Lung (tissue), 12 donors: ENCODE results near the gene COL13A1. TPM values are rescaled to one million over a fixed set of nuclear protein-coding genes. Genes with fewer than 3 reads are reported as not detected.

Experiments used
- ATAC-seq: fragments of 200-7000 bp; cut with Tn5 transposase; one replicate; pipeline ENCODE4 v1.9.1; 2020; ENCODE audit warnings: moderate number of reproducible peaks; ENCODE audit not compliant: insufficient read depth, low FRiP score
- DNase-seq, 3 donors: peaks; one replicate each; pipeline ENCODE4 v3.0.0-alpha.2; 2013 to 2017
- H3K27ac ChIP-seq, 2 donors: one replicate each; pipeline ENCODE4 v1.5.1; 2013; ENCODE audit warnings: mild to moderate bottlenecking in 2 of 2, moderate library complexity in 2 of 2, control low read depth in 1 of 2, inconsistent platforms in 1 of 2, low read depth in 1 of 2, low read length in 1 of 2
- H3K27me3 ChIP-seq, 3 donors: one replicate each; pipeline ENCODE4 v1.5.1; 2013; ENCODE audit warnings: low read length in 2 of 3; ENCODE audit not compliant: control insufficient read depth in 3 of 3, insufficient read depth in 3 of 3
- H3K36me3 ChIP-seq, 4 donors: one replicate each; pipeline ENCODE4 v1.5.1; 2013; ENCODE audit warnings: low read length in 4 of 4, mild to moderate bottlenecking in 1 of 4, moderate library complexity in 1 of 4; ENCODE audit not compliant: control insufficient read depth in 4 of 4, insufficient read depth in 4 of 4
- H3K4me1 ChIP-seq, 5 donors: one replicate each; pipeline ENCODE4 v1.5.1; 2013; ENCODE audit warnings: low read length in 5 of 5, mild to moderate bottlenecking in 2 of 5, moderate library complexity in 1 of 5; ENCODE audit not compliant: control insufficient read depth in 5 of 5, insufficient read depth in 5 of 5
- H3K4me3 ChIP-seq: one replicate; pipeline ENCODE4 v1.5.1; 2013; ENCODE audit warnings: mild to moderate bottlenecking, control low read depth, moderate library complexity
- H3K9ac ChIP-seq, 2 donors: one replicate each; pipeline ENCODE4 v1.5.1; 2013; ENCODE audit warnings: low read length in 2 of 2, control low read depth in 1 of 2; ENCODE audit not compliant: insufficient read depth in 1 of 2
- H3K9me3 ChIP-seq, 4 donors: one replicate each; pipeline ENCODE4 v1.5.1; 2013; ENCODE audit warnings: low read length in 3 of 4, mild to moderate bottlenecking in 1 of 4, moderate library complexity in 1 of 4; ENCODE audit not compliant: control insufficient read depth in 4 of 4, insufficient read depth in 3 of 4
- CTCF ChIP-seq: IDR thresholded peaks from 2 replicates; pipeline ENCODE4 v1.5.1; 2012; ENCODE audit warnings: mild to moderate bottlenecking; ENCODE audit errors: control extremely low read depth, extremely low read depth
- WGBS, 2 donors: extraction: QIAGEN DNeasy Blood & Tissue Kit; methylation state at CpG; one replicate each; pipeline ENCODE4 v1.1.7; 2013; 5-methylcytosine and 5-hydroxymethylcytosine counted together
- polyA plus RNA-seq, 2 donors: library from polyadenylated mRNA; stranded (reverse); fragments of 200-250 nt; gene quantifications; one replicate each; pipeline ENCODE4 v1.2.1, GENCODE V29; 2013
- total RNA-seq, 2 donors: library from RNA; depleted of rRNA in 1 of 2; stranded (reverse); fragments of >200 nt in 1 of 2; gene quantifications; one replicate each; pipeline ENCODE4 v1.2.1, GENCODE V29; 2014 to 2021
- donor health status: control.
- donor health status: control.
- donor health status: Bipolar disorder and iron deficiency.
- donor health status: healthy.
- donor health status: DM: yes; HTN: yes; CAD: no.

The COL13A1 gene
- total and polyA plus RNA-seq, 4 donors: 2.7 to 42.1 (median 5.6) TPM

GRCh38 chr10:69769395-69769992 lies 32.2 kb upstream of the COL13A1 start:
- 62 to 64% methylated on average over 10 of the region's 10 CpGs for WGBS, 2 donors
- H3K4me3 ChIP-seq: no peak overlapping the region
- H3K9ac ChIP-seq: no peak overlapping the region
- ATAC-seq (no peak), DNase-seq (peak in 2 of 3 donors; percentile 41 to 48)
- peaks cover 0 to 41% (median 18%) of the 10 kb centered on the region in 5 donors for H3K4me1 ChIP-seq
- no peaks in the 10 kb centered on the region for H3K36me3 ChIP-seq
- H3K27ac ChIP-seq: no peak overlapping the region
- peaks cover 0 to 2% (median 0%) of the 10 kb centered on the region in 4 donors for H3K9me3 ChIP-seq
- no peak for TF ChIP-seq CTCF
- H3K27me3 ChIP-seq: no peaks in the 10 kb centered on the region

GRCh38 chr10:69772933-69773704 lies 28.6 kb upstream of the COL13A1 start:
- DNase-seq (no peak), ATAC-seq (no peak)
- WGBS, 2 donors: 86 to 94% methylated on average over 8 of the region's 8 CpGs
- H3K4me1 ChIP-seq: peaks cover 0 to 34% (median 3%) of the 10 kb centered on the region in 5 donors
- no peak overlapping the region for H3K27ac ChIP-seq
- H3K9me3 ChIP-seq: peaks cover 0 to 2% (median 0%) of the 10 kb centered on the region in 4 donors
- no peak overlapping the region for H3K4me3 ChIP-seq
- no peaks in the 10 kb centered on the region for H3K27me3 ChIP-seq
- no peaks in the 10 kb centered on the region for H3K36me3 ChIP-seq
- TF ChIP-seq CTCF: no peak
- H3K9ac ChIP-seq: no peak overlapping the region

- Histone ChIP-seq H3K9me3 (peaks cover 0 to 2% (median 0%) of the 10 kb centered on the region in 4 donors), H3K4me1 (peaks cover 0 to 24% (median 7%) of the 10 kb centered on the region in 5 donors), H3K4me3 (no peak overlapping the region), H3K27ac (no peak overlapping the region), H3K36me3 (no peaks in the 10 kb centered on the region), H3K27me3 (no peaks in the 10 kb centered on the region), H3K9ac (no peak overlapping the region)
- DNase-seq (no peak), ATAC-seq (no peak)
- TF ChIP-seq CTCF: no peak
- 81 to 82% methylated on average over 2 of the region's 2 CpGs for WGBS, 2 donors
Observed at GRCh38 chr10:69774596-69774995, 27.1 kb upstream of the COL13A1 start.
